Measurements from ENCODE around the gene MAGEC1.

The MAGEC1 gene

GRCh38 chrX:141917801-141918200 is 14.1 kb downstream of the MAGEC1 start:
- no peak overlapping the region for H4K8ac ChIP-seq (ENCODE audit: low read depth, low read length)
- no peak overlapping the region for H3K4ac ChIP-seq (ENCODE audit: low read depth, low read length)
- H2BK5ac ChIP-seq (ENCODE audit: low read depth, low read length, poor library complexity): no peak overlapping the region
- H3K18ac ChIP-seq (ENCODE audit: low read length): no peak overlapping the region
- H2BK12ac ChIP-seq (ENCODE audit: low read length): no peak overlapping the region
- H3K79me1 ChIP-seq (ENCODE audit: low read length): no peaks in the 10 kb centered on the region
- no peak overlapping the region for H3K23ac ChIP-seq (ENCODE audit: low read length)
- H3K4me2 ChIP-seq (ENCODE audit: low read length): no peak overlapping the region
- H4K12ac ChIP-seq (ENCODE audit: low read depth, low read length): no peak overlapping the region
- no peaks in the 10 kb centered on the region for H3K4me1 ChIP-seq (ENCODE audit: control insufficient read depth in 1 of 2, insufficient read depth in 2 of 2, low read length in 2 of 2)
- H3K27me3 ChIP-seq (ENCODE audit: insufficient read depth, low read length): no peaks in the 10 kb centered on the region
- H3K9me3 ChIP-seq (ENCODE audit: insufficient read depth, low read depth, low read length): no peaks in the 10 kb centered on the region
- H3K4me3 ChIP-seq (ENCODE audit: low read depth, low read length): no peak overlapping the region
- no peak overlapping the region for H2AK5ac ChIP-seq (ENCODE audit: low read length)
- DNase-seq: no peak
- no peak overlapping the region for H4K91ac ChIP-seq (ENCODE audit: low read depth, low read length)
- no peak overlapping the region for H3K27ac ChIP-seq (ENCODE audit: low read depth, low read length)
- H2BK120ac ChIP-seq (ENCODE audit: insufficient read depth, low read length, poor library complexity): no peak overlapping the region
- H2AFZ ChIP-seq (ENCODE audit: insufficient read depth, low read length, poor library complexity): no peak overlapping the region
- no peak overlapping the region for H3K14ac ChIP-seq (ENCODE audit: low read length)
- no peaks in the 10 kb centered on the region for H3K79me2 ChIP-seq (ENCODE audit: control insufficient read depth, insufficient read depth, low read length, poor library complexity)
- no CpG with 5 or more reads among the region's 3 CpGs for WGBS (ENCODE audit: extremely low coverage, insufficient coverage, insufficient read length)
- no peak overlapping the region for H3K9ac ChIP-seq (ENCODE audit: low read length)
- H3K36me3 ChIP-seq (ENCODE audit: control insufficient read depth in 1 of 2, insufficient read depth in 2 of 2, low read length in 2 of 2): no peaks in the 10 kb centered on the region

GRCh38 chrX:141924293-141924692 is 20.6 kb downstream of the MAGEC1 start:
- no peak overlapping the region for H3K27ac ChIP-seq (ENCODE audit: low read depth, low read length)
- H3K4ac ChIP-seq (ENCODE audit: low read depth, low read length): no peak overlapping the region
- H3K23ac ChIP-seq (ENCODE audit: low read length): no peak overlapping the region
- no peaks in the 10 kb centered on the region for H3K4me1 ChIP-seq (ENCODE audit: control insufficient read depth in 1 of 2, insufficient read depth in 2 of 2, low read length in 2 of 2)
- H4K12ac ChIP-seq (ENCODE audit: low read depth, low read length): no peak overlapping the region
- H2AFZ ChIP-seq (ENCODE audit: insufficient read depth, low read length, poor library complexity): no peak overlapping the region
- H3K9me3 ChIP-seq (ENCODE audit: insufficient read depth, low read depth, low read length): no peaks in the 10 kb centered on the region
- no peak overlapping the region for H2AK5ac ChIP-seq (ENCODE audit: low read length)
- H3K4me3 ChIP-seq (ENCODE audit: low read depth, low read length): no peak overlapping the region
- H3K36me3 ChIP-seq (ENCODE audit: control insufficient read depth in 1 of 2, insufficient read depth in 2 of 2, low read length in 2 of 2): no peaks in the 10 kb centered on the region
- DNase-seq: no peak
- H3K18ac ChIP-seq (ENCODE audit: low read length): no peak overlapping the region
- no CpG with 5 or more reads among the region's 2 CpGs for WGBS (ENCODE audit: extremely low coverage, insufficient coverage, insufficient read length)
- H2BK5ac ChIP-seq (ENCODE audit: low read depth, low read length, poor library complexity): no peak overlapping the region
- no peak overlapping the region for H4K91ac ChIP-seq (ENCODE audit: low read depth, low read length)
- no peak overlapping the region for H3K4me2 ChIP-seq (ENCODE audit: low read length)
- H3K14ac ChIP-seq (ENCODE audit: low read length): no peak overlapping the region
- H4K8ac ChIP-seq (ENCODE audit: low read depth, low read length): no peak overlapping the region
- H3K27me3 ChIP-seq (ENCODE audit: insufficient read depth, low read length): no peaks in the 10 kb centered on the region
- H3K79me1 ChIP-seq (ENCODE audit: low read length): no peaks in the 10 kb centered on the region
- no peak overlapping the region for H2BK120ac ChIP-seq (ENCODE audit: insufficient read depth, low read length, poor library complexity)
- no peaks in the 10 kb centered on the region for H3K79me2 ChIP-seq (ENCODE audit: control insufficient read depth, insufficient read depth, low read length, poor library complexity)
- H3K9ac ChIP-seq (ENCODE audit: low read length): no peak overlapping the region
- H2BK12ac ChIP-seq (ENCODE audit: low read length): no peak overlapping the region

- H3K9me3 ChIP-seq (ENCODE audit: insufficient read depth, low read depth, low read length): no peaks in the 10 kb centered on the region
- no peak overlapping the region for H4K91ac ChIP-seq (ENCODE audit: low read depth, low read length)
- no peak overlapping the region for H3K14ac ChIP-seq (ENCODE audit: low read length)
- no peaks in the 10 kb centered on the region for H3K4me1 ChIP-seq (ENCODE audit: control insufficient read depth in 1 of 2, insufficient read depth in 2 of 2, low read length in 2 of 2)
- H3K23ac ChIP-seq (ENCODE audit: low read length): no peak overlapping the region
- no peak overlapping the region for H4K8ac ChIP-seq (ENCODE audit: low read depth, low read length)
- H3K36me3 ChIP-seq (ENCODE audit: control insufficient read depth in 1 of 2, insufficient read depth in 2 of 2, low read length in 2 of 2): no peaks in the 10 kb centered on the region
- H3K4ac ChIP-seq (ENCODE audit: low read depth, low read length): no peak overlapping the region
- no peak overlapping the region for H2AFZ ChIP-seq (ENCODE audit: insufficient read depth, low read length, poor library complexity)
- no CpG with 5 or more reads among the region's 3 CpGs for WGBS (ENCODE audit: extremely low coverage, insufficient coverage, insufficient read length)
- no peak overlapping the region for H3K4me2 ChIP-seq (ENCODE audit: low read length)
- no peak overlapping the region for H2BK120ac ChIP-seq (ENCODE audit: insufficient read depth, low read length, poor library complexity)
- no peak overlapping the region for H4K12ac ChIP-seq (ENCODE audit: low read depth, low read length)
- no peak overlapping the region for H3K27ac ChIP-seq (ENCODE audit: low read depth, low read length)
- H3K79me2 ChIP-seq (ENCODE audit: control insufficient read depth, insufficient read depth, low read length, poor library complexity): no peaks in the 10 kb centered on the region
- no peaks in the 10 kb centered on the region for H3K27me3 ChIP-seq (ENCODE audit: insufficient read depth, low read length)
- H3K18ac ChIP-seq (ENCODE audit: low read length): no peak overlapping the region
- no peak overlapping the region for H3K9ac ChIP-seq (ENCODE audit: low read length)
- H2BK12ac ChIP-seq (ENCODE audit: low read length): no peak overlapping the region
- no peaks in the 10 kb centered on the region for H3K79me1 ChIP-seq (ENCODE audit: low read length)
- no peak for DNase-seq
- H2BK5ac ChIP-seq (ENCODE audit: low read depth, low read length, poor library complexity): no peak overlapping the region
- no peak overlapping the region for H3K4me3 ChIP-seq (ENCODE audit: low read depth, low read length)
- no peak overlapping the region for H2AK5ac ChIP-seq (ENCODE audit: low read length)
These were observed 24.7 kb downstream of the MAGEC1 start for GRCh38 chrX:141928432-141928831.

- Histone ChIP-seq H3K4me3 (ENCODE audit: low read depth, low read length) (no peak overlapping the region), H4K8ac (ENCODE audit: low read depth, low read length) (no peak overlapping the region), H2BK12ac (ENCODE audit: low read length) (no peak overlapping the region), H3K79me1 (ENCODE audit: low read length) (no peaks in the 10 kb centered on the region), H3K36me3 (ENCODE audit: control insufficient read depth in 1 of 2, insufficient read depth in 2 of 2, low read length in 2 of 2) (no peaks in the 10 kb centered on the region), H4K12ac (ENCODE audit: low read depth, low read length) (no peak overlapping the region), H3K4me2 (ENCODE audit: low read length) (no peak overlapping the region), H3K4ac (ENCODE audit: low read depth, low read length) (no peak overlapping the region), H3K27ac (ENCODE audit: low read depth, low read length) (no peak overlapping the region), H4K91ac (ENCODE audit: low read depth, low read length) (no peak overlapping the region), H3K27me3 (ENCODE audit: insufficient read depth, low read length) (no peaks in the 10 kb centered on the region), H3K79me2 (ENCODE audit: control insufficient read depth, insufficient read depth, low read length, poor library complexity) (no peaks in the 10 kb centered on the region), H2BK120ac (ENCODE audit: insufficient read depth, low read length, poor library complexity) (no peak overlapping the region), H3K9me3 (ENCODE audit: insufficient read depth, low read depth, low read length) (no peaks in the 10 kb centered on the region), H2AFZ (ENCODE audit: insufficient read depth, low read length, poor library complexity) (no peak overlapping the region), H3K23ac (ENCODE audit: low read length) (no peak overlapping the region), H3K14ac (ENCODE audit: low read length) (no peak overlapping the region), H2AK5ac (ENCODE audit: low read length) (no peak overlapping the region), H2BK5ac (ENCODE audit: low read depth, low read length, poor library complexity) (no peak overlapping the region), H3K18ac (ENCODE audit: low read length) (no peak overlapping the region), H3K4me1 (ENCODE audit: control insufficient read depth in 1 of 2, insufficient read depth in 2 of 2, low read length in 2 of 2) (no peaks in the 10 kb centered on the region), H3K9ac (ENCODE audit: low read length) (no peak overlapping the region)
- WGBS (ENCODE audit: extremely low coverage, insufficient coverage, insufficient read length): no CpG with 5 or more reads among the region's 2 CpGs
- no peak for DNase-seq
These were observed 30.5 kb downstream of the MAGEC1 start for GRCh38 chrX:141934059-141934641.

All from trophoblast cell (in vitro differentiated cells and primary cell).